ENCODE data around the gene MED29.
"Not testable (repeated sequence)": the region's sequence is repeated elsewhere in the genome, so short reads cannot be mapped to it uniquely, and the experiment has no call there.

The MED29 gene

GRCh38 chr19:39370735-39371134 is 20.4 kb upstream of the MED29 start:
- no peak overlapping the region for H3K4me3 ChIP-seq (ENCODE audit: low read depth, low read length)
- TF ChIP-seq CTCF (IDR thresholded peaks at IDR 0.05; ENCODE audit: insufficient read depth, low read depth, low read length, missing control alignments): no peak
- DNase-seq (ENCODE audit: low read depth): no peak

- DNase-seq (ENCODE audit: low read depth): no peak
- no peak for TF ChIP-seq CTCF (IDR thresholded peaks at IDR 0.05; ENCODE audit: insufficient read depth, low read depth, low read length, missing control alignments)
- H3K4me3 ChIP-seq (ENCODE audit: low read depth, low read length): no peak overlapping the region
These were observed 19.0 kb upstream of the MED29 start for GRCh38 chr19:39372047-39372802.

GRCh38 chr19:39372941-39373340 is 18.2 kb upstream of the MED29 start:
- no peak for DNase-seq (ENCODE audit: low read depth)
- no peak for TF ChIP-seq CTCF (IDR thresholded peaks at IDR 0.05; ENCODE audit: insufficient read depth, low read depth, low read length, missing control alignments)
- no peak overlapping the region for H3K4me3 ChIP-seq (ENCODE audit: low read depth, low read length)

- no peak for TF ChIP-seq CTCF (IDR thresholded peaks at IDR 0.05; ENCODE audit: insufficient read depth, low read depth, low read length, missing control alignments)
- DNase-seq (ENCODE audit: low read depth): no peak
- H3K4me3 ChIP-seq (ENCODE audit: low read depth, low read length): no peak overlapping the region
These were observed 15.2 kb upstream of the MED29 start for GRCh38 chr19:39375929-39376328.

GRCh38 chr19:39377373-39378362 is 13.5 kb upstream of the MED29 start:
- H3K4me3 ChIP-seq (ENCODE audit: low read depth, low read length): no peak overlapping the region
- no peak for DNase-seq (ENCODE audit: low read depth)
- TF ChIP-seq CTCF (IDR thresholded peaks at IDR 0.05; ENCODE audit: insufficient read depth, low read depth, low read length, missing control alignments): no peak

- H3K4me3 ChIP-seq (ENCODE audit: low read depth, low read length); DNase-seq (ENCODE audit: low read depth): not testable (repeated sequence)
These were observed 11.8 kb upstream of the MED29 start for GRCh38 chr19:39379366-39379765.

GRCh38 chr19:39379865-39380396 is 11.2 kb upstream of the MED29 start:
- no peak for DNase-seq (ENCODE audit: low read depth)
- H3K4me3 ChIP-seq (ENCODE audit: low read depth, low read length): no peak overlapping the region
- no peak for TF ChIP-seq CTCF (IDR thresholded peaks at IDR 0.05; ENCODE audit: insufficient read depth, low read depth, low read length, missing control alignments)
